ENCODE data around the gene TNS2.
"Not testable (repeated sequence)": the region's sequence is repeated elsewhere in the genome, so short reads cannot be mapped to it uniquely, and the experiment has no call there.

Gene TNS2, protein sequence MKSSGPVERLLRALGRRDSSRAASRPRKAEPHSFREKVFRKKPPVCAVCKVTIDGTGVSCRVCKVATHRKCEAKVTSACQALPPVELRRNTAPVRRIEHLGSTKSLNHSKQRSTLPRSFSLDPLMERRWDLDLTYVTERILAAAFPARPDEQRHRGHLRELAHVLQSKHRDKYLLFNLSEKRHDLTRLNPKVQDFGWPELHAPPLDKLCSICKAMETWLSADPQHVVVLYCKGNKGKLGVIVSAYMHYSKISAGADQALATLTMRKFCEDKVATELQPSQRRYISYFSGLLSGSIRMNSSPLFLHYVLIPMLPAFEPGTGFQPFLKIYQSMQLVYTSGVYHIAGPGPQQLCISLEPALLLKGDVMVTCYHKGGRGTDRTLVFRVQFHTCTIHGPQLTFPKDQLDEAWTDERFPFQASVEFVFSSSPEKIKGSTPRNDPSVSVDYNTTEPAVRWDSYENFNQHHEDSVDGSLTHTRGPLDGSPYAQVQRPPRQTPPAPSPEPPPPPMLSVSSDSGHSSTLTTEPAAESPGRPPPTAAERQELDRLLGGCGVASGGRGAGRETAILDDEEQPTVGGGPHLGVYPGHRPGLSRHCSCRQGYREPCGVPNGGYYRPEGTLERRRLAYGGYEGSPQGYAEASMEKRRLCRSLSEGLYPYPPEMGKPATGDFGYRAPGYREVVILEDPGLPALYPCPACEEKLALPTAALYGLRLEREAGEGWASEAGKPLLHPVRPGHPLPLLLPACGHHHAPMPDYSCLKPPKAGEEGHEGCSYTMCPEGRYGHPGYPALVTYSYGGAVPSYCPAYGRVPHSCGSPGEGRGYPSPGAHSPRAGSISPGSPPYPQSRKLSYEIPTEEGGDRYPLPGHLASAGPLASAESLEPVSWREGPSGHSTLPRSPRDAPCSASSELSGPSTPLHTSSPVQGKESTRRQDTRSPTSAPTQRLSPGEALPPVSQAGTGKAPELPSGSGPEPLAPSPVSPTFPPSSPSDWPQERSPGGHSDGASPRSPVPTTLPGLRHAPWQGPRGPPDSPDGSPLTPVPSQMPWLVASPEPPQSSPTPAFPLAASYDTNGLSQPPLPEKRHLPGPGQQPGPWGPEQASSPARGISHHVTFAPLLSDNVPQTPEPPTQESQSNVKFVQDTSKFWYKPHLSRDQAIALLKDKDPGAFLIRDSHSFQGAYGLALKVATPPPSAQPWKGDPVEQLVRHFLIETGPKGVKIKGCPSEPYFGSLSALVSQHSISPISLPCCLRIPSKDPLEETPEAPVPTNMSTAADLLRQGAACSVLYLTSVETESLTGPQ (N-terminal part only)

DNA sequence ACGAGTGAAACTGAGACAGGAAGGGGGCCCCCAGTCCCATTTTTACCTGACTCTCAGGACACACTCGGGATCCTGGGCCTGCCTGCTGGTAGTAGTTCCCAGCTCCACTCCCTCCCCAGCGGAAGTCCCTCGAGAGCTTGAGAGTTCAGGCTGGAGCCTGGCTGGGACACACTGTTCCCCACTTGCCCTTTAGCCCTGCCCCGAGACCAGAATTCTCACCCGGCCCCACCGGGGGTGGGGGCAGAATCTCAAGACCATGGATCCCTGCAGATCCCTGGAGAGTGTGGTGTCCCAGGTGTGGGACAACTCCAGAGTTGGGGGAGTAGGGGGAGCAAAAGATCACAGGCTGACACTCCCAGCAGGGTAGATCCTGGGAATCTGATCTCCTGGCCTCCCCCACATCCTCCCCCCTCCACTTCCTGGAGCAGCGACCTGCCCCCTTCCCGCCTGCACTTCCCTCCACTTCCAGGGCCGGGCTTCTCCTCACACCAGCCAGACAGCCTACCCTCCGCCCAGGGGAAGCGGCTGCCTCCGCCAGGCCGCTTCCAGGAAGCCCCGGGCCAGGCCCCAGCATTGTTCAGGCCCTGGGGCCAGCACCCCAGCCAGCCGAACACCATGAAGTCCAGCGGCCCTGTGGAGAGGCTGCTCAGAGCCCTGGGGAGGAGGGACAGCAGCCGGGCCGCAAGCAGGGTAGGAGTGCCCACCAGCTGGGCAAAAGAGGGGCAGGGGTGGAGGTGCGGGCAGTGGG lies at the start of gene TNS2:
Gene TNS2, plus strand, starts transcription at position 495 of the 748 bp plus-strand sequence. Its CDS starts 121 bp downstream, at position 616.
- DNase-seq (ENCODE audit: low read depth): no peak

DNA sequence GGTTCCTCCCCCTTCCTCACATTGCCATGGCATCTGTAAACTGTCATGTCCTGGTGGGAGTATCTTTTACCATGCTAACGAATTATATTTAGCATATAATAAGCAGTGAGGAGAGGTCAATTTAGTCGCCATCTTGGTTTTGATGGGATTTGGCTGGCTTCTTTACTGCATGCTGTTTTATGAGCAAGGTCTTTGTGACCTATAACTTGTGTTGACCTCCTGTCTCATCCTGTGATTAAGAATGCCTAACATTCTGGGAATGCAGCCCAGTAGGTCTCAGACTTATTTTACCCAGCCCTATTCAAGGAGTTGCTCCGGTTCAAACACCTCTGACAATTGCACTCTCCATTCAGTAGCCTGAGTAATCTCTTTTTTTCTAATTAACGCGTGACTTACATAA lies 45.7 kb upstream of the TNS2 start:
- no peak for DNase-seq (ENCODE audit: low read depth)

DNA sequence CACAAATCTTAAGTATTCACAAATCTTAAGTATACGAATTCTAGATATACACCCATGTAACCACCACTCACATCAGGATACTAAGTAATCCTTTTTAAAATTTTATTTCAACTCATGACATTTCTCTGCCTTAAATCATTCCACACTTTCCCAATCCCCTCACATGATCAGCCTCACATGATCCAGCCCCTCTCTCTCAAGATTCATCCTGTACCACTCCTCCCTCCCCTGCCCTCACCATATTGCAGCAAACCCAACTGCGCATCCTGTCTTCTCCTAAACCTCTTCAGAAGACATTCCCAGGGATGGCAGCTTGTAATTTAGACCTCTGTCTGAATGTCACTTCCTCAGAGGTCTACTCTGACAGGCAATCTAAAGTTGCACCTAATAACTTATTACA lies 45.3 kb upstream of the TNS2 start:
- DNase-seq (ENCODE audit: low read depth): no peak

DNA sequence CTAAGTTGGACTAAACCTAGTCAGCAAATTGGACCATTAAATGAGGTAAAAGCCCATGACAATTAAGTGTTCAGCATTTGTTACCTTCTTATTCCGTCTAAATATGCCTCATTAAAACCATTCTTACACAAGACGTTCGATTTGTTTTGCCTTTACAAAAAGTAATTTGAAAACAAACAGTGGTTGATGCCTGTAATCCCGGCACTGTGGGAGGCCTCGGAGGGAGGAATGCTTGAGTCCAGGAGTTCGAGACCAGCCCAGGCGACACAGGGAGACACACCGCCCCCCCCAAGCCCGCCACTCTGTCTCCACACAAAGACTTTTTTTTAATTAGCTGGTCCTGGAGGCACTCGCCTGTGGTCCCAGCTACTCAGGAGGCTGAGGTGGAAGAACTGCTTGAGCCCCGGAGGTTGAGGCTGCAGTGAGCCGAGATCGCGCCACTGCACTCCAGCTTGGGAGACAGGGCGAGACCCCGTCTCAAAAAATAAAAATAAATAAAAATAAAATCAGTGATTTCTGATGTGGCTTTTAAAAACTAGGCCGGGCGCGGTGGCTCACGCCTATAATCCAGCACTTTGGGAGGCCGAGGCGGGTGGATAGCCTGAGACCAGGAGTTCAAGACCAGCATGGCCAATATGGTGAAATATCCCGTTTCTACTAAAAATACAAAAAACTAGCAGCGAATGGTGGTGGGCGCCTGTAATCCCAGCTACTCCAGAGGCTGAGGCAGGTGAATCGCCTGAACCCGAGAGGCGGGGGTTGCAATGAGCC lies 44.5 kb upstream of the TNS2 start:
- DNase-seq (ENCODE audit: low read depth): no peak

DNA sequence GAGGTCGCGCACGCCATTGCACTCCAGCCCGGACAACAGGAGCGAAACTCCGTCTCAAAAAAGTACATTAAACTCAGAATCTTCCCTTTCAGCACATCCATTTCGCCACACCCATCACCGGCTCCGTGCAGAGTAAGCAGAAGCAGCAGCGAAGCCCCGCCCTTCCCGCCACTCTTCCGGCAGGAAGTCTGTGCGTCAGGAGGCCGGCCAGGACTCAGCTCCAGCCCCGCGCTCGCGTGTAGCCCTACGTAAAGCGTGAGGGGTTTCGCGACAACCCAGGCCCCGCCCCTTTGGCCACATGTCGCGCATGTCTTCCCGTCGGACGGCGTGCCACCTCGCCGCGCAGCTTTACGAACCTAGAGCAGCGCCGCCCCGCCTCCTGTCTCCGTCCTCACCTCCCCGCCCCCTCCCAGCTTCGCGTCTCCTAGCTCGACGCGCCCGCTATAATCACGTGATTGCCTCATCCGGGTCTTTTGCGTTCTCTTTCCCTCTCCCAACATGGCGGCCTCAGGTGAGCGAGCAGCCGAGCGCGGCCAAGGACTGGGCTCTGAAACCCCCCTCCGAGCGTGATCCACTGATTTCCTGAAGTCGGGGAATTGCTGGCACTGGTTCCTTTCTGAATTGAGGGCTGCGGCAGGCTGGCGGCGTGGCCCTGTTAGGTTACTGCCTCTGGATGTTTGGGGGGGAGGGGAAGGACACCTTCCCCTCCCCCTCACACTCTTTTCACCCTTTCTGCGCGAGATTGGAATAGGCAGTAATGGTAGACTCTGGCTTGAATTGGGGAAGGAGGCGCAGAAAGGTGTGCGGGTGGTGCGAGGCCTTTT lies 43.7 kb upstream of the TNS2 start, which contains the start of gene EIF4B:
Gene EIF4B, plus strand, starts transcription at position 471 of the 824 bp plus-strand sequence. Its CDS starts 28 bp downstream, at position 499.
- peak; percentile 100 for DNase-seq (ENCODE audit: low read depth)

DNA sequence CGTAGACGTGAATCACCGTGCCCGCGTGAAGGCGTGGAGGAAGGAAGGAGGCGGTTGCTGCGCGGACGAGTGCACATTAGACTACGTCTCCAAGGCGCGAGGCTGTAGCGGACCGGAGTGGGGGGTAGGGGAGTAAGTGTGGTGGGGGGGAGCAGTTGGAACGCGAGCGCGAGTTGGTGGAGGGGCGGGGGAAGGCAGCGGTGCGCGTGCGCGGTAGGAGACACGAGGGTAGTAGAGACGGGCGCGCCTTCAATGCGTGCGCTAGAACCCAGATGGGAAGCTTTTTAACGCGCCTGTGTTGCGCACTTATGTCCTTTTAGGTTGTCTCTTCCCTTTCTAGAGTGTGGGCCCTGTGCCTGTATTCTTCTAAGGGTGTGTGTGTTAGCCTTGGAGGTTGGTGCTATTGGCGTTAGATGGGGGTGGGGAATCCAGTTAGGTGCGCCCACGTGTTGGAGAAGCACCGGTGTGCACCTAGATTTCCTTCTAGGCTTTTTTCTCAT lies 43.0 kb upstream of the TNS2 start:
- peak; percentile 68 for DNase-seq (ENCODE audit: low read depth)

DNA sequence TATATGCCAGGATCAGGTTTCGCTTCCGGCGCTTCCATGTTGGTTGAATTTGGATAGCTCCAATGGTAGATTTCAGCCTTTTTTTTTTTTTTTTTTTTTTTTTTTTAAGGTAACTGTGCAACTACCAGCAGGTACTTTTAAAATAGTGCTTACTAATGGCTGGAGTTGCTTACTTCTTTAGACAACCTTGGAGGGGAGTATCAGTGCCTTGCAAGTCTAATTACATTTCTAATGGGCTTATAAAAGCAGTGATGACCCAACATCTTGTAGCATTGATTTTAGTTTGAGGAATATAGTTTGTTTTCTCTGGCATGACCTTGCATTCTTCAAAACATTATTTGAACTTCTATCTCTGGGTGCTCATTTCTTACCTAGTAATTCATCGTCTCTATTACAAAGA lies 42.5 kb upstream of the TNS2 start:
- no peak for DNase-seq (ENCODE audit: low read depth)

DNA sequence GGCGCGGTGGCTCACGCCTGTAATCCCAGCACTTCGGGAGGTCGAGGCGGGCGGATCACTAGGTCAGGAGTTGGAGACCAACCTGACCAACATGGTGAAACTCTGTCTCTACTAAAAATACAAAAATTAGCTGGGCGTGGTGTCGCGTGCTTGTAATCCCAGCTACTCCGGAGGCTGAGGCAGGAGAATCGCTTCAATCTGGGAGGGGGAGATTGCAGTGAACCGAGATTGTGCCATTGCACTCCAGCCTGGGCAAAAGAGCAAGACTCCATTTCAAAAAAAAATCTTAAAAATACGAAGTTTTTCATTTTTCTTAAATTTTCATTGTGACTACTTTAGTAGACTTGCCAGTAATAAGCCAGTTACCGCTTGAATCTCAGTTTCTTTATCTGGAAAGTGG lies 41.1 kb upstream of the TNS2 start:
- DNase-seq (ENCODE audit: low read depth): not testable (repeated sequence)

DNA sequence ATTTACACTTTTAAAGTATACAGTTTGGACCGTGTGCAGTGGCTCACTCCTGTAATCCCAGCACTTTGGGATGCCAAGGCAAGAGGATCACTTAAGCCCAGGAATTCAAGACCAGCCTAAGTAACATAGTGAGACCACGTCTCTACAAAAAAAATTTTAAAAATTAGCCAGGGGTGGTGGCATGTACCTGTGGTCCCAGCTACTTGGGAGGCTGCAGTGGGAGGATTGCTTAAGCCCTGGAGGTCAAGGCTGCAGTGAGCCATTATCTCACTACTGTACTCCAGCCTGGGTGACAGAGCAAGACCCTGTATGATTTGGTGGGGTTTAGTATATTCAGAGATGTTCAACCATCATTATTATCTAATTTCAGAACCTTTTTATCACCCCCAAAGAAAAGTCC lies 38.9 kb upstream of the TNS2 start:
- DNase-seq (ENCODE audit: low read depth): no peak

DNA sequence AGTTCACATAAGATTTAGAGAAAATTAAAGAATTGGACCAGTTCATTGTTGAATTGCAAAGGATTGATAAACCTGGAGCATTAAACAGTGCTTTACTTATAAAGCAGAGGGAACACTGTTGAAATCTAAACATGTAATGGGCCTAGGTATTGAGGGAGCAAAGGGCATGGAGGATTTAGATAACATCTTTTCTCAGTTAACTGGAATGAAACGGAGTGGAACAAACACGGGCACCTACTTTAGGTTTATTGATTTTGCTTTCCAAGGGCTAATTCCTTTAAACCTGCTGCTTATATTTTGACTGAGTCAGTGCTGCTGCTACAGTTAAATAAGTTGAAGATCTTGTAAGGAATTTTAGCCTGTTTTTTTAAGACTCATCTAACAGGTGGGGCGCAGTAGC lies 38.0 kb upstream of the TNS2 start:
- no peak for DNase-seq (ENCODE audit: low read depth)

DNA sequence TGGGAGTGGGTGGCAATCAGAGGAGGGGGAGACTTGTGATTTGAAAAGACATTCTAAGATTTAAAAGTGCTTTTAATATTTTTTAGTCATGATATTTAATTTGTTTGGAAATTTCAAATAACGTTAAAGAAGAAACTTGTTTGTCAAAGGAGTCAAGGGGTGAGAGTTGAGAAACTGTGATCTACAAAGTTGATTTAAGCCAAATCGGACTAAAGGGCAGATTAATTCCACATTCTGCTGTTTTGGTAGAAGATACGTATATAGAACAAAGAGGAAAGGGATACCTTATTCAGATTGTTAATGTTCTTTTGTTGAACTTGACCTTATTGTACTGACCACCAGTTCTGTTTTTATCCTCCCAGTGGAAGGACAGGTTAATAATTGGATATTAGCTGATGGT lies 36.9 kb upstream of the TNS2 start:
- DNase-seq (ENCODE audit: low read depth): no peak

DNA sequence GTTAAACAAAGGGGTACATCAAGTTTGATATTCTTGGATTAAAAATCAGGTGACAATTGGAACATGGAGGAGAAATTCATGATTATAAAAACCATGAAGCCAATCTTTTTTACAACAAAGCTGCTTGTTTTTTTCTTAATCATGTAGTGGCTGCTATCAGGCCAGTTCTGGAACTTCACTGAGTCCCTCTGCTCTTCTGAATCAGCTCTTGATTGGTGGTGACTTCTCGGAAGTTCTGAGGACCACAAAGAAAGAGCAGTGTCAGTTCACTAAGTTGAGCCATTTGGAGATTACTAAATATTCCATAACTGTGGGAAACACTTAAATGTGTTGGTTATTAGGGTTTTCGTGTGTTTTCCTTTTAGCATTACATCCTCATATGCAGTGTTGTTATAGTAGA lies 35.2 kb upstream of the TNS2 start:
- DNase-seq (ENCODE audit: low read depth): no peak

DNA sequence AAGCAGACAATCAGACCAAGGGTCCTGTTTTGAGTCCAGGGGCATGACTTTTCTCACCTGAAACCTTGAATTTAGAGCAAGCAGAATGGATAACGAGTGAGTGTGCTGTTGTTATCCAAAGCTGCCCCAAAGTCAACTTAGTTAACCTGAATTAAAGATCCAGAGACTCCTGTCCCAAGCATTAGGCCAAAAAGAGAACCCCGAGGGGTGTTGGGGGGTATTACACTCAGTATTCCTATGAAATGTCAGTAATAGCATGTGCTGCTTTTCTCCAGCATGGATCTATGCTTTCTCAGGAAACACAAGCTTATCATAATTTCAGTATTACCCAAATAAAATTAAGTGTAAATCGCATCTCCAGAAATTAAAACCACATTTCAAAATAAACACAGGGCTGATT lies 24.6 kb upstream of the TNS2 start:
- DNase-seq (ENCODE audit: low read depth): no peak

DNA sequence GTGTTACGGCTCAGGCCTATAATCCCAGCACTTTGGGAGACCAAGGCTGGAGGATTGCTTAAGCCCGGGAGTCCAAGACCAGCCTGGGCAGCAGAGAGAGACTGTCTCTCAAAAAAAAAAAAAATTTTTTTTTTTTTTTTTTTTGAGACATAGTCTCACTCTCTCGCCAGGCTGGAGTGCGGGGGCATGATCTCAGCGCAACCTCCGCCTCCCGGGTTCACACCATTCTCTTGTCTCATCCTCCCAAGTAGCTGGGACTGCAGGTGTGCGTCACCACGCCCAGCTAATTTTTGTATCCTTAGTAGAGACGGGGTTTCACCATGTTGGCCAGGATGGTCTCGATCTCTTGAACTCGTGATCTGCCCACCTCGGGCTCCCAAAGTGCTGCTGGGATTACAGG lies 22.9 kb upstream of the TNS2 start:
- not testable (repeated sequence) for DNase-seq (ENCODE audit: low read depth)

DNA sequence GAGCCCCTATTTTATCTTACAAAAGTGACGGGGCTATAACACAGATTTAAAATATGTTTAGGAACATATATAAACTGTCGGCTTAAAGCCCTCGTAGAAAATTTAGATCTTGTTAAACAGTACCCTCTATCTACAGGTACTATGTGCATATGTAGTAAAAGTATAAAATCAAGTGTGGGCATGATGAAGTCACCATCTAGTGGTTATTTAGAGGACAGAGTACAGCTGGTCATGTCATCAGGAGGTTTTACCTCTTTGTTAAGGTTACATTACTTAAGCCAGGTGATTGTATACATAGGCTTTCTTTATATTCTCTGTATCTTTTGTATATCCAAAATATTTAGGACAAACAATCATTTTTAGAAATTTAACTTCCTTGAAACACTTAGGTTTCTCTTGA lies 18.2 kb upstream of the TNS2 start:
- no peak for DNase-seq (ENCODE audit: low read depth)

DNA sequence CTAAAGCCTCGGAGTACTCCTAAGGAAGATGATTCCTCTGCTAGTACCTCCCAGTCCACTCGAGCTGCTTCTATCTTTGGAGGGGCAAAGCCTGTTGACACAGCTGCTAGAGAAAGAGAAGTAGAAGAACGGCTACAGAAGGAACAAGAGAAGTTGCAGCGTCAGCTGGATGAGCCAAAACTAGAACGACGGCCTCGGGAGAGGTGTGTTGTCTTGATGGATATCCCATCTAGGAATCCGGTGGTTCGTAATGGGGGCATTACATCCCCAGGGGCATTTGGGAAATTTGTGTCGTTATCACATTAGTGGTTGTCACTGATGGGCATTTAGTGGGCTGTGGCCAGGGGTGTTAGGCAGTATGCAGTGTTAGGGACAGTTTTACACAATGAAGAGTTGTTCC lies 16.0 kb upstream of the TNS2 start:
- not testable (repeated sequence) for DNase-seq (ENCODE audit: low read depth)

DNA sequence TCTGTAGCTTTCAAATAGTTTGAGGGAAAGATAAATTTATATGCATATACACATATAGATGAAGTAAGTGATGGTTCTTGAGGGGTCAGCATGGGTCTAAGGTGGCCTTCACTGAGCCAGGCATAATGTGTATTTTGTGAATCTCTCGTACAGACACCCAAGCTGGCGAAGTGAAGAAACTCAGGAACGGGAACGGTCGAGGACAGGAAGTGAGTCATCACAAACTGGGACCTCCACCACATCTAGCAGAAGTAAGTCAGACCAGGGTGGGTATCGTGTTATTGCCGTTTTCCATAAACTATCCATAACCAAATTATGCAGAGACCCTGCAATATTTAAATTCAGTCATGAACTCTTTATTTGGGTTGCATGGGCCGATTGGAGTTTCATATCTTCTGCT lies 15.4 kb upstream of the TNS2 start:
- DNase-seq (ENCODE audit: low read depth): no peak

DNA sequence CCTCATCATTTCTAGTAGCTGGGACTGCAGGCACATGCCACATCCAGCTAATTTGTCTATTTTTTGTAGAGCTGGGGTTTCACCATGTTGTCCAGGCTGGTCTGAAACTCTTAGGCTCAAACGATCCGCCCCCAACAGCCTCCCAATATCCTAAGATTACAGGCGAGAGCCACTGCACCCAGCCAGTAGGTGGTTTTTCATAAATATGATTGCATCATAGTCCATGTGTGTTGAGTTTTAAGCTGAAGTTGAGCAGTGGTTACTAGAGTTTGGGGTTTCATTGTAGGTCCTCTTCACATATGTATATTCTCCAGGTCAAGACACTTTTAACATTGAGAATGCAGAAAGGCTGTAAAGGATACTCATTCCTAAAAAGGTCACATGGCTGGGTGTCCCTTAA lies 13.1 kb upstream of the TNS2 start:
- DNase-seq (ENCODE audit: low read depth): no peak

DNA sequence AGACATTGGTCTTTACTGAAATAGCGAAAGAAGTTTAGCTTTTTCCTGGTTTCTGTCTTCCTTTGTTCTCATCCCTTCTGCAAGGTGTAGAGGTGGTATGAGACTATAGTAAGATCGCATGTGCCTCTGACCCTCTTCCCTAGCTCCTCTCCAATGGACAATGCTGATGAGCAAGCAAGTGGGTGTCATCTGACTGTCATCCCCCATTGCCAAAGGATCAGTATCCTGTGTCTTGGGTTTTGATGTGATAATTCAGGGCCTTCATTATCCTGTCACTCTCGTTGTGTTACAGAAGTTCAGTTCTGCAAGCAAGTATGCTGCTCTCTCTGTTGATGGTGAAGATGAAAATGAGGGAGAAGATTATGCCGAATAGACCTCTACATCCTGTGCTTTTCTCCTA lies 10.0 kb upstream of the TNS2 start:
- no peak for DNase-seq (ENCODE audit: low read depth)
